B cell (primary cell): ENCODE data around the gene CTCFL.

Experiments used
- EZH2 ChIP-seq: IDR thresholded peaks from 2 replicates; pipeline ENCODE4 v1.6.1; 2012; ENCODE audit warnings: borderline replicate concordance, low read depth, mild to moderate bottlenecking, moderate library complexity, low read length; ENCODE audit not compliant: insufficient read depth, poor library complexity, severe bottlenecking
- TF ChIP-seq, protein P1 (sequence below): fragments of 200-600 bp; IDR thresholded peaks from one replicate; pipeline ENCODE4 v1.8.0; 2022; ENCODE audit warnings: antibody characterized with exemption, mild to moderate bottlenecking

DNA sequence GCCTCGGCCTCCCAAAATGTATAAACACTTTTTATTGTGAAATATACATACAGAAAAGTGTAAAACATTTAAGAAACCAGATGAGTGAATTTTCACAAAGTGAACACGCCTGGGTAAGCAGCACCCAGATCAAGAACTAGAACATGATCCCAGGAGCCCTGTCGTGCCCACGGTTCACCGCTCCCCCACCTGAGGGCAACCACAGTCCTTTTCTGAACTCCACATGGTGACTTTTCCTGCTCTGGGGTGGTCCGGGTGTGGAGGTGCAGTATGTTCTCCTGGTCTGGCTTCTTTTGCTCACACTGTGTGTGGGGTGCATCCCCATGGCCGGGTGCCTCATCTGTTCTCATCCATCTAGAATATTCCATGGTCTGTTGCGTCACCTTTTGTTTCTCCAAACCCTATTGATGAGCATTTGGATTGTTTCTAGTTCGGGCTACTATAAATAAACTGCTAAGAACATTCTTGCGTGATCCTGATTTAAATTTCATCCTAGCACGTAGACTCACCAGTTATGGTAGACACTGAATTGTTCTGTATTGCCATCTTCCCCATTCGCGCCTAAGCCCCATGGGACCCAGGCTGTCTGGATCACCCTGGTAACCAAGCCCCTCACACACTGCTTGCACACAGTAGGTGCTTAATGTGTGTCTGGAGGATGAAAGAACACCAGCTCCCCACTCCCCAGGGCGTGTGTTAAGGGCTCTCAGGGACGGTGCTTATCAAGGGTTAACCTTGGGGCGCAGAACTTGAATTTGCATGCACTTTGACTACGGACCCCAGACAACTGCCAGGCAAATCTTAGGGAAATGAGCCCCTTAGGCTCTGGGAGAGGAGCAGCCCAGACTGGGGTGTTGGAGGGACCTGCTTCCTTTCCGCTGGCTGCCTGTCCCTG is 56.2 kb downstream of the CTCFL start:
- TF ChIP-seq, protein P1, sequence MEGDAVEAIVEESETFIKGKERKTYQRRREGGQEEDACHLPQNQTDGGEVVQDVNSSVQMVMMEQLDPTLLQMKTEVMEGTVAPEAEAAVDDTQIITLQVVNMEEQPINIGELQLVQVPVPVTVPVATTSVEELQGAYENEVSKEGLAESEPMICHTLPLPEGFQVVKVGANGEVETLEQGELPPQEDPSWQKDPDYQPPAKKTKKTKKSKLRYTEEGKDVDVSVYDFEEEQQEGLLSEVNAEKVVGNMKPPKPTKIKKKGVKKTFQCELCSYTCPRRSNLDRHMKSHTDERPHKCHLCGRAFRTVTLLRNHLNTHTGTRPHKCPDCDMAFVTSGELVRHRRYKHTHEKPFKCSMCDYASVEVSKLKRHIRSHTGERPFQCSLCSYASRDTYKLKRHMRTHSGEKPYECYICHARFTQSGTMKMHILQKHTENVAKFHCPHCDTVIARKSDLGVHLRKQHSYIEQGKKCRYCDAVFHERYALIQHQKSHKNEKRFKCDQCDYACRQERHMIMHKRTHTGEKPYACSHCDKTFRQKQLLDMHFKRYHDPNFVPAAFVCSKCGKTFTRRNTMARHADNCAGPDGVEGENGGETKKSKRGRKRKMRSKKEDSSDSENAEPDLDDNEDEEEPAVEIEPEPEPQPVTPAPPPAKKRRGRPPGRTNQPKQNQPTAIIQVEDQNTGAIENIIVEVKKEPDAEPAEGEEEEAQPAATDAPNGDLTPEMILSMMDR: no peak
- TF ChIP-seq EZH2: no peak
